Nephron (organoid): ENCODE data around the gene YEATS2.

Experiments
- H3K27ac Mint-ChIP-seq, 3 experiments: 2 replicates each; pipeline ENCODE4 v1.8.0; 2020; ENCODE audit warnings: mixed read lengths in 3 of 3, mild to moderate bottlenecking in 2 of 3, moderate library complexity in 1 of 3
- H3K27me3 Mint-ChIP-seq: 2 replicates; pipeline ENCODE4 v1.8.0; 2021; ENCODE audit warnings: low read depth, mild to moderate bottlenecking, moderate library complexity, mixed read lengths
- H3K36me3 Mint-ChIP-seq: 2 replicates; pipeline ENCODE4 v1.8.0; 2020; ENCODE audit warnings: low read depth, mixed read lengths
- H3K4me1 Mint-ChIP-seq: 2 replicates; pipeline ENCODE4 v1.8.0; 2020; ENCODE audit warnings: mixed read lengths
- H3K4me3 Mint-ChIP-seq, 3 experiments: 2 replicates each; pipeline ENCODE4 v1.8.0; 2020; ENCODE audit warnings: mild to moderate bottlenecking in 3 of 3, mixed read lengths in 3 of 3, moderate library complexity in 2 of 3
- H3K9me3 Mint-ChIP-seq: 2 replicates; pipeline ENCODE4 v1.8.0; 2020; ENCODE audit warnings: mixed read lengths
- TF ChIP-seq, protein P1 (sequence below), 3 experiments: fragments of 200-600 bp; sonication (generic); IDR thresholded peaks; one replicate each; pipeline ENCODE4 v1.5.0; 2021; ENCODE audit warnings: antibody characterized with exemption in 3 of 3; ENCODE audit not compliant: unreplicated experiment in 3 of 3

Gene YEATS2

DNA sequence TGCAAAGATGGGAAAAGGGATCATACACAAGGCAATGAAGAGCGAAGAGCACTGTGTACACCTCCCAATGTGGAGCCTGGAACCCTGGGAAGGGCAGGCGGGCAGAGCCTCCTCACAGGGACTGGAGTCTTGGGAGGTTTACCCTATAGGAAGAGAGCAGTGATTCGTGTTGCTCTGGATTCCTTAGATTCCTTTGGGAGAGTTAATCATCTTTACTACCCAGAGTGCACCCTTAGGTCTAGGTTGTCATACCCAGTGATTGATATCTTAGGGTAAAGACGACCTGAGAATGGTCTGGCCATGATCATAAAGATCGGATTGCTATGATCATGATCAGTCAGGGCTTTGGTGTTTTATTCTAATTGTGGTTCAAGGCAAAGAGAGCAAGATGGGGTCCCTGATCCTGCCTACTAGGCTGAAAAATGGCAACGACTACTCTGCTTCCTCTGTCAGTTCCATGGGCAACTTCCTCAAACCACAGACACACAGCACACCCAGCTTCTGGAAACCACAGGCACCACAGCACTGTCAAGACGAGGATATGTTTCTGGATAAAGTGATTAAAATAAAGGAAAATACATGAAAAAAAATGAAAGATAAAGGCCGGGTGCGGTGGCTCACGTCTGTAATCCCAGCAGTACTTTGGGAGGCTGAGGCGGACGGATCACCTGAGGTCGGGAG lies 148.2 kb downstream of the YEATS2 start:
- Mint-ChIP-seq H3K4me1 (no peaks in the 10 kb centered on the region), H3K27ac (peak overlapping the region in 1 of 3 experiments; percentile 59), H3K4me3 (no peak overlapping the region), H3K36me3 (peaks cover 71% of the 10 kb centered on the region), H3K27me3 (no peaks in the 10 kb centered on the region), H3K9me3 (no peaks in the 10 kb centered on the region)
- TF ChIP-seq, protein P1, sequence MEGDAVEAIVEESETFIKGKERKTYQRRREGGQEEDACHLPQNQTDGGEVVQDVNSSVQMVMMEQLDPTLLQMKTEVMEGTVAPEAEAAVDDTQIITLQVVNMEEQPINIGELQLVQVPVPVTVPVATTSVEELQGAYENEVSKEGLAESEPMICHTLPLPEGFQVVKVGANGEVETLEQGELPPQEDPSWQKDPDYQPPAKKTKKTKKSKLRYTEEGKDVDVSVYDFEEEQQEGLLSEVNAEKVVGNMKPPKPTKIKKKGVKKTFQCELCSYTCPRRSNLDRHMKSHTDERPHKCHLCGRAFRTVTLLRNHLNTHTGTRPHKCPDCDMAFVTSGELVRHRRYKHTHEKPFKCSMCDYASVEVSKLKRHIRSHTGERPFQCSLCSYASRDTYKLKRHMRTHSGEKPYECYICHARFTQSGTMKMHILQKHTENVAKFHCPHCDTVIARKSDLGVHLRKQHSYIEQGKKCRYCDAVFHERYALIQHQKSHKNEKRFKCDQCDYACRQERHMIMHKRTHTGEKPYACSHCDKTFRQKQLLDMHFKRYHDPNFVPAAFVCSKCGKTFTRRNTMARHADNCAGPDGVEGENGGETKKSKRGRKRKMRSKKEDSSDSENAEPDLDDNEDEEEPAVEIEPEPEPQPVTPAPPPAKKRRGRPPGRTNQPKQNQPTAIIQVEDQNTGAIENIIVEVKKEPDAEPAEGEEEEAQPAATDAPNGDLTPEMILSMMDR (IDR thresholded peaks at IDR 0.05; ENCODE audit: unreplicated experiment in 3 of 3), result no peak

DNA sequence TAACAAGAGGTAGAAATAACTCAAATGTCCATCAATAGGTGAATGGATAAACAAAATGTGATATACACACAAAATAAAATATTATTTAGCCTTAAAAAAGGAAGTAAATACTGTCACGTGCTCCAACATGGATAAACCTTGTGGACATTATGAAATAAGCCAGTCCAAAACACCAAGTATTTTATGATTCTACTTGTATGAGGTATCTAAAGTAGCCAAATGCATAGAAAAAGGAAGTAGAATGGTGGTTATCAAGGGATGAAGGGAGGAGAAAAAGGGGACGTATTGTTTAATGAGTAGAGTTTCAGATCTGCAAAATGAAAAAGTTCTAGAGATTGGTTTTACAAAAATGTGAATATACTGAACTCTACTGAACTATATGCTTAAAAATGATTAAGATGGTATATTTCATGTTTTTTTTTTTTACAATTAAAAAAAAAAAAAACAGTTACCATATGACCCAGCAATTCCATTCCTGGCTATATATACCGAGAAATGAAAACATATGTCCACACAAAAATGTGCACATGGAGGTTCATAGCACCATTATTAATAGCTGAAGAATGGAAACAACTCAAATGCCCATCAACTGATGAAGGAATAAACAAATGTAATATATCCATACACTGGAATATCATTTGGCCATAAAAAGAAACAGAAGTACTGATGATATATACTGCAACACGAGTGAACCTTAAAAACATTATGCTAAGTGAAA lies 156.9 kb downstream of the YEATS2 start:
- Mint-ChIP-seq H3K36me3 (peaks cover 83% of the 10 kb centered on the region), H3K27me3 (no peaks in the 10 kb centered on the region), H3K4me1 (no peaks in the 10 kb centered on the region), H3K27ac (no peak overlapping the region), H3K4me3 (no peak overlapping the region), H3K9me3 (no peaks in the 10 kb centered on the region)
- TF ChIP-seq, protein P1 (IDR thresholded peaks at IDR 0.05; ENCODE audit: unreplicated experiment in 3 of 3), result no peak

DNA sequence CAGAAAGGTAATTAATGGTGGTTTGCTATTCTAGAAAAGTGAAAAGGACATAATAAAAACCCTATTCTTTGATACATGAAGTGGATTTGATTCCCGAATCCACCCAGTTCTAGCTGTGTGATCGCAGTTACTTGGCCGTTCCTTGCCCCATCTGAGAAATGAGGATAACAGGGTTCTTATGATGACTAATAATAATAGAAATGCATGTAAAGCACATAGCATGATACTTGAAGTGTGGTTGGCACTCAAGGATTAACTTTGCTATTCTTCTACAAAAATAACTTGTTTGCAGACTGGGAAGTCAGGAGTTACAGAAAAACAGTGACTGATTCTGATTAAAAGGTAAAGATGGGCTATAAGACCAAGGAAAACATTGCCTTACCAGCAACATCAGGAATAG lies 160.3 kb downstream of the YEATS2 start:
- Mint-ChIP-seq H3K36me3 (peaks cover 82% of the 10 kb centered on the region), H3K9me3 (no peaks in the 10 kb centered on the region), H3K4me3 (no peak overlapping the region), H3K27ac (no peak overlapping the region), H3K27me3 (no peaks in the 10 kb centered on the region), H3K4me1 (no peaks in the 10 kb centered on the region)
- TF ChIP-seq, protein P1 (IDR thresholded peaks at IDR 0.05; ENCODE audit: unreplicated experiment in 3 of 3), result no peak
